Measurements from ENCODE around the gene LHX3.

- TF ChIP-seq TCF12 (IDR thresholded peaks at IDR 0.05; ENCODE audit: low read depth) (no peak), REST (IDR thresholded peaks at IDR 0.05; ENCODE audit: low read depth) (no peak), CREB1 (IDR thresholded peaks at IDR 0.05; ENCODE audit: low read depth) (no peak), TAF1 (IDR thresholded peaks at IDR 0.05; ENCODE audit: low read depth) (no peak), MAX (IDR thresholded peaks at IDR 0.05) (no peak), CEBPB (IDR thresholded peaks at IDR 0.05) (no peak), FOXM1 (IDR thresholded peaks at IDR 0.05; ENCODE audit: borderline replicate concordance, low read depth) (no peak)
Measured at GRCh38 chr9:136157477-136158265, 47.3 kb downstream of the LHX3 start.

Measured in Ishikawa (cell line).